Activated CD8-positive, alpha-beta memory T cell treated with anti-CD3 and anti-CD28 coated beads, Interleukin-2, amount 10 ng/mL, durations not matched to agents 7 days and 5 days (primary cell): Measurements from ENCODE around the gene C3orf18. TPM values are rescaled to one million over a fixed set of nuclear protein-coding genes. Genes with fewer than 3 reads are reported as not detected.

Experiments used
- ATAC-seq: fragments of 150-1000 bp; cut with Tn5 transposase; one replicate; pipeline ENCODE4 v1.10.0; 2021; ENCODE audit warnings: moderate library complexity
- CTCF ChIA-PET: fragments of 350-600 bp; sonication (Branson Sonifier 250); formaldehyde crosslinking; loops from one replicate; lab custom pipeline; 2021; ENCODE audit warnings: antibody characterized with exemption; lab: Charles Lee
- DNase-seq: peaks from one replicate; pipeline ENCODE4 v3.0.0-alpha.2; 2020
- H3K27ac Mint-ChIP-seq: one replicate; pipeline ENCODE4 v1.8.0; 2021; ENCODE audit warnings: mild to moderate bottlenecking, mixed read lengths
- H3K27me3 Mint-ChIP-seq: one replicate; pipeline ENCODE4 v1.8.0; 2021; ENCODE audit warnings: mixed read lengths
- H3K36me3 Mint-ChIP-seq: one replicate; pipeline ENCODE4 v1.8.0; 2021; ENCODE audit warnings: mild to moderate bottlenecking, mixed read lengths
- H3K4me1 Mint-ChIP-seq: one replicate; pipeline ENCODE4 v1.8.0; 2021; ENCODE audit warnings: mixed read lengths
- H3K4me3 Mint-ChIP-seq: one replicate; pipeline ENCODE4 v1.8.0; 2021; ENCODE audit warnings: mild to moderate bottlenecking, moderate library complexity, mixed read lengths
- H3K9me3 Mint-ChIP-seq: one replicate; pipeline ENCODE4 v1.8.0; 2022; ENCODE audit warnings: low read depth, mixed read lengths
- total RNA-seq, 2 experiments: library from RNA; stranded (reverse); gene quantifications; one replicate each; pipeline ENCODE4 v1.2.3, GENCODE V29; 2021

Gene C3orf18
- total RNA-seq, 2 experiments from 2014 or later = 15.6 to 17.8 TPM

- CTCF ChIA-PET = interaction anchor here (1.3 to 2.2 kb wide), 2 partner anchors 10 to 31 kb away, joined by 5 to 7 read pairs; no protein-coding TSS in a partner anchor
- Mint-ChIP-seq H3K27me3 (no peaks in the 10 kb centered on the region), H3K27ac (peak overlapping the region; percentile 31), H3K4me3 (no peak overlapping the region), H3K9me3 (no peaks in the 10 kb centered on the region), H3K36me3 (peaks cover 29% of the 10 kb centered on the region), H3K4me1 (peaks cover 61% of the 10 kb centered on the region)
- no peak for DNase-seq
- ATAC-seq = no peak
Measured at GRCh38 chr3:50584391-50584790, 16.8 kb upstream of the C3orf18 start.

DNA sequence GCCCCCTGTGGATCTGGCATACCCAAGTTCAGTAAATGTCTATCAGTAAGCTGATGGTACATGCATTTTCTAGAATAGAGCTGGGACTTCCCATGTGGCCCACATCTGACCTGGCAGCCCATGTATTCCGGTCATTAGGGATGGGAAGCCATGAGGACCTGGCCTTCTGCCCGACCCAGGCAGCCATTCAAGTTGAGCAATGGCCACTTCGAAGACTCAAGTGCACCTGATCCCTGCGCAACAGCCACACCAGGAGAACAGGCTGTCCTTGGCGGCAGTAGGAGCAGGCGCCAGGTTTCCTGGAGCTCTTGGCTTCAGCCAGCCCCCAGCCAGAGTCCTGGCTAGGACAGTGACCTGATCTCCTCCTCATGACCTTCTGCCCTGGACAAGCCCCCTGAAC lies 16.4 kb upstream of the C3orf18 start:
- H3K9me3 Mint-ChIP-seq = no peaks in the 10 kb centered on the region
- H3K4me1 Mint-ChIP-seq = peaks cover 59% of the 10 kb centered on the region
- no peaks in the 10 kb centered on the region for H3K27me3 Mint-ChIP-seq
- no peak for DNase-seq
- H3K4me3 Mint-ChIP-seq = no peak overlapping the region
- ATAC-seq = no peak
- peaks cover 32% of the 10 kb centered on the region for H3K36me3 Mint-ChIP-seq
- CTCF ChIA-PET = interaction anchor here (1.3 to 2.2 kb wide), 2 partner anchors 10 to 32 kb away, joined by 5 to 7 read pairs; no protein-coding TSS in a partner anchor
- peak overlapping the region; percentile 31 for H3K27ac Mint-ChIP-seq

- CTCF ChIA-PET = interaction anchor here (2.2 kb wide), 1 partner anchor 33 kb away, joined by 7 read pairs; no protein-coding TSS in a partner anchor
- ATAC-seq (no peak), DNase-seq (no peak)
- no peak overlapping the region for H3K27ac Mint-ChIP-seq
- no peak overlapping the region for H3K4me3 Mint-ChIP-seq
- no peaks in the 10 kb centered on the region for H3K27me3 Mint-ChIP-seq
- H3K36me3 Mint-ChIP-seq = peaks cover 41% of the 10 kb centered on the region
- H3K9me3 Mint-ChIP-seq = no peaks in the 10 kb centered on the region
- H3K4me1 Mint-ChIP-seq = peaks cover 50% of the 10 kb centered on the region
Measured at GRCh38 chr3:50582083-50582482, 14.5 kb upstream of the C3orf18 start.

- Mint-ChIP-seq H3K27ac (peak overlapping the region; percentile 14), H3K4me1 (peaks cover 48% of the 10 kb centered on the region), H3K4me3 (no peak overlapping the region), H3K9me3 (no peaks in the 10 kb centered on the region), H3K36me3 (peaks cover 45% of the 10 kb centered on the region), H3K27me3 (no peaks in the 10 kb centered on the region)
- no peak for DNase-seq
- CTCF ChIA-PET = interaction anchor here (1.0 to 1.2 kb wide), 3 partner anchors 8 to 35 kb away, joined by 4 to 7 read pairs (median 5); partner anchors contain the start of gene MAPKAPK3
- ATAC-seq = no peak
Measured at GRCh38 chr3:50581459-50581842, 13.9 kb upstream of the C3orf18 start.

DNA sequence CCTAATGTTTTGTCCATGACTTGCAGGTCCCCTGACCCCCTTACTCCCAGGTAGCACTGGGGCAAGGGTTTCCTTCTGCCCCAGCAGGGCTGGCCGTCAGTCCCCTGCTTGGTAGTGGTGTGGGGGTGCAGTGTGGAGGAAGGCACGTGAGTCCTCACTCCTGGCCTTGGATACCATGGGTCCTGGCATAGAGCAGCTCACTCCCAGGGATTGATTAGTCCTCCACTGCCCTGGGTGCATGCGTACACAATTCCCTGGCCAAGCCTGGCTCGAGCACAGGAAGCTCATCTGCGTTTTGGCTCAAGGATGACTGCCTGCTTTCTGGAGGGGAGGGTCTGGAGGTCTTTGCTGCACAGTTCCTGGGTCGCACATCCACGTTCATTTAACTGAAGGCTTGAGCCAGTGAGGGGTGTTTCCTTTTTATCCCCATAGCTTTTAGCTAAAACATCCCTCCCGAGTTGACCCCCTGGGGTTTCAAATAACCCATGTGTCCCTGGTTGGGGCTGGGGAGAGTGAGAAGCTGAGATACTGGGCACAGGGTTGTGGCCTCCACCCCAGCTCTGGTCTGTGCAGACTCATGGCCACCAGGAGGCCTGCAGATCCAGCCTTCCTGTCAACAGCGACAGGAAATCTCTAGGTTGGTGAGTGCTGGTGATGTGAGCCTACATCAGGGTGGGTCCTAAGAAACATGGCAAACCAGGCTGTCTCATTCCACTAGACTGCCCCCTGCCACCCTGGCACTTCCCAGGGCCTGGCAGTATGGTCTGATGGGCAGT lies 13.3 kb upstream of the C3orf18 start:
- no peaks in the 10 kb centered on the region for H3K27me3 Mint-ChIP-seq
- DNase-seq = no peak
- CTCF ChIA-PET = interaction anchor here (0.8 to 1.2 kb wide), 4 partner anchors 9 to 35 kb away, joined by 4 to 7 read pairs (median 4); partner anchors contain the start of gene MAPKAPK3
- H3K36me3 Mint-ChIP-seq = peaks cover 50% of the 10 kb centered on the region
- H3K4me1 Mint-ChIP-seq = peaks cover 50% of the 10 kb centered on the region
- H3K4me3 Mint-ChIP-seq = no peak overlapping the region
- H3K27ac Mint-ChIP-seq = peak overlapping the region; percentile 14
- ATAC-seq = peak; percentile 42
- H3K9me3 Mint-ChIP-seq = no peaks in the 10 kb centered on the region

DNA sequence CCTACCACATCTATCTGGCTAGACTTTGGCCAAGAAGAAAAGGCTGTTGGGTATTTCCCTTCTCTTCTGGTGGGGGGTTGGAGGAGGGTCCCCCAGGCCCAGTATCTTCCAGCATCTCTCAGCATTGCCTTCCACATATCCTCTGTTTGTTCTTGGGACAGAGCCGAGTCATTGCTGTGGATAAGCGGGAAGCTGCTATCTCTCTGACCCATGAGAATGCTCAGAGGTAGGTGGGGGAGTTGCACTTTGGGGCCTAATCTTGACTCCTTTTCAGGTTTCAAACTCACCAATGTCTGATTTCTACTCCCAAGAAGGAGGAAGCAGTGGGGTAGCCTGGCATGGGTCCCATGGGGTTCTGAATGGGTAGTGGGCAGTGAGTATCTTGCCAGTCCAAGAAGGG lies 9.8 kb upstream of the C3orf18 start:
- Mint-ChIP-seq H3K9me3 (no peaks in the 10 kb centered on the region), H3K27me3 (peaks cover 2% of the 10 kb centered on the region), H3K27ac (no peak overlapping the region), H3K4me1 (peaks cover 72% of the 10 kb centered on the region), H3K4me3 (no peak overlapping the region), H3K36me3 (peaks cover 49% of the 10 kb centered on the region)
- CTCF ChIA-PET = interaction anchor here (13.1 to 14.4 kb wide), 2 partner anchors 12 to 31 kb away, joined by 347 to 859 read pairs; partner anchors contain the start of genes CISH and MAPKAPK3
- DNase-seq (no peak), ATAC-seq (no peak)

DNA sequence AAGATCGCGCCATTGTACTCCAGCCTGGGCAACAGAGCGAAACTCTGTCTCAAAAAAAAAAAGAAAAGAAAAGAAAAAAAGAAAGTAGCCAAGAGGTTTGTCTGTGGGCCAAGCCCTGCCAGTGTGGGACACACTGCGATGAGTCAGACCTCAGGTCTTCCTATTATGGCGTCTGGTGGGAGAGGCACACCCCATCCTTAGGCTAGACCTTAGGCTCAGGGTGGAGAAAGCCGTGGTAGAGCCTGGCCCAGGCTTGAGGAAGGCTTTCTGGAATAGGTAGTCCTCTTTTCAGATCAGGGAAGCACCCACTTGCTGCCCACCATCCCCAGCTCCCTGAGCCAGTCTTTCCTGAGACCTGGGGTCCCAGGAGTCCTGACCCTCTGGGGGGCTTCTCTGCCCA lies 7.8 kb upstream of the C3orf18 start:
- no peak for DNase-seq
- no peak overlapping the region for H3K4me3 Mint-ChIP-seq
- no peak for ATAC-seq
- H3K27me3 Mint-ChIP-seq = peaks cover 2% of the 10 kb centered on the region
- CTCF ChIA-PET = interaction anchor here (13.1 to 14.4 kb wide), 2 partner anchors 14 to 33 kb away, joined by 347 to 859 read pairs; partner anchors contain the start of genes CISH and MAPKAPK3
- no peaks in the 10 kb centered on the region for H3K9me3 Mint-ChIP-seq
- H3K27ac Mint-ChIP-seq = peak overlapping the region; percentile 95
- H3K4me1 Mint-ChIP-seq = peaks cover 81% of the 10 kb centered on the region
- H3K36me3 Mint-ChIP-seq = peaks cover 50% of the 10 kb centered on the region

DNA sequence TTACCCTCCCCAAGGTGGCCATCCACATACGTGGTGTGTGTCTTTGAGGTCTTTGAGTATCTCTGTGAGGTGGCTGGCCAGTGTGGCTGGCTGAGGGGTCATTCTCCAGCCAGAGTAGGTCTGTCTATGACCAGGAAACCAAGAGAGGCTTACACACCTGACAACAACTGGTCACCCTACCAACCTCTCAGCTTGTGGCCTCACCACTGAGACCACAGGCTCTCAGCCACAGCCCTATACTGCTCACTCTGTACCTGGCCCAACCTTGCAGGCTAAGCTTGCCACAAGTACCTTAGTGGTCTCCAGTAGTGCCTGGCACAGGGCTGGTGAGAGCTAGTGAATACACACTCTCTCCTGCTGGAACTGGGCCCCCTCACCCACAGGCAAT lies 6.9 kb upstream of the C3orf18 start:
- Mint-ChIP-seq H3K4me3 (peak overlapping the region; percentile 89), H3K4me1 (peaks cover 77% of the 10 kb centered on the region), H3K27ac (peak overlapping the region; percentile 95), H3K9me3 (no peaks in the 10 kb centered on the region), H3K36me3 (peaks cover 50% of the 10 kb centered on the region), H3K27me3 (peaks cover 2% of the 10 kb centered on the region)
- DNase-seq = peak; percentile 85
- CTCF ChIA-PET = interaction anchor here (1.0 to 14.4 kb wide), 4 partner anchors 9 to 234 kb away, joined by 3 to 859 read pairs (median 176); partner anchors contain the start of genes CISH, MAPKAPK3 and RASSF1
- ATAC-seq = peak; percentile 5

GRCh38 chr3:50573566-50574443 lies 6.3 kb upstream of the C3orf18 start:
- ATAC-seq (peak; percentile 41), DNase-seq (peak; percentile 98)
- H3K27me3 Mint-ChIP-seq = peaks cover 2% of the 10 kb centered on the region
- peak overlapping the region; percentile 89 for H3K4me3 Mint-ChIP-seq
- no peaks in the 10 kb centered on the region for H3K9me3 Mint-ChIP-seq
- peaks cover 48% of the 10 kb centered on the region for H3K36me3 Mint-ChIP-seq
- CTCF ChIA-PET = interaction anchor here (1.0 to 14.4 kb wide), 10 partner anchors 10 to 237 kb away, joined by 3 to 859 read pairs (median 6); partner anchors contain the start of genes CISH, MAPKAPK3 and RASSF1
- H3K27ac Mint-ChIP-seq = peak overlapping the region; percentile 95
- peaks cover 76% of the 10 kb centered on the region for H3K4me1 Mint-ChIP-seq

DNA sequence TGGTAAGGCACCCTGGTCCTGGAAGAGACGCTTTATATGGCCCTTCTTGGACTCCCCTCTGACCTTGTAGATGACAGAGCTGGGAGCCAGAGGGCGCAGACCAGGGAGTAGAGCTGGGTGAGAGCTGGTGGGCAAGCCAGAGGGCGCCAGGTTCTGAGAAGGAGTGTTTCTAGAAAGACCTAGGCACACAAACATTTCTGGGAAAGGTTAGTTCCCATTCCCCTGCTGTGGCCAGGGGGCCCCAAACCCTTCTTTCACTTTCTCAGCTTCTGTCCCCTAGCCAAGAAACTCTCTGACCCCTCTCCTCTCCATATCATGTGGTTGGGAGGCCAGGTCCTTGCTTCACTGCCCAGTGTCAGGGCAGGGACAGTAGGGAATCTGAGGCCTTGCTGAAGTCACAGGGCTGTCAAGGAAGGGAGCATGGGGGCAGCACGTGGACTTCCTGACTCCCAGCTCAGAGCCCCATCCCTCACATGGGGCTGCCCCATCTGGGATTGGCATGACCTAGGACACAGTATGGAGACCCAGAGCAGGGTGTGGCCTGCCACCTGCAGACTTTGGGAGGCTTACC lies 5.3 kb upstream of the C3orf18 start:
- Mint-ChIP-seq H3K27me3 (peaks cover 2% of the 10 kb centered on the region), H3K9me3 (no peaks in the 10 kb centered on the region), H3K27ac (peak overlapping the region; percentile 95), H3K4me3 (peak overlapping the region; percentile 89), H3K36me3 (peaks cover 42% of the 10 kb centered on the region), H3K4me1 (peaks cover 75% of the 10 kb centered on the region)
- ATAC-seq = peak; percentile 4
- DNase-seq = peak; percentile 85
- CTCF ChIA-PET = interaction anchor here (1.0 to 14.4 kb wide), 13 partner anchors 8 to 817 kb away, joined by 3 to 859 read pairs (median 5); partner anchors contain the start of genes CISH, MAPKAPK3 and RASSF1

DNA sequence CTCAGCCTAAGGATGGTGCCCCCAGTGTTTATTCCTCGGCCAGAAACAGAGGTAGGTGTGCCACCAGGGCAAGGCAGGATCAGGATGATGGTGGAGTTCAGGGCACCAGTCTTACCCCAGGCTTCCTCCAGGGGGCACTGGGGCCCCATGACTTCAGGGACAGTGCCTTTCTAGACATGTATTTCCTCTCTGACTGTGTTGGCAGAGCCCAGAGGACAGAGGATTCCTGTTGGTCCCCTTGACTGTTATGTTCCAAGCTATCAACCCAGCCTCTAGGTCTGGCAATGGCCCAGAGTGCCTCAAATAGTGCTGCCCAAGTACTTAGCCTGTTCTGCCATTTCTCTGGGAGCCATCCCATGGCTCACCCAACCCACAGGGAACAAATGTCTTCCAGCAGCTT lies 4.6 kb upstream of the C3orf18 start:
- peaks cover 72% of the 10 kb centered on the region for H3K4me1 Mint-ChIP-seq
- no peaks in the 10 kb centered on the region for H3K9me3 Mint-ChIP-seq
- CTCF ChIA-PET = interaction anchor here (1.0 to 14.4 kb wide), 12 partner anchors 9 to 818 kb away, joined by 3 to 859 read pairs (median 6); partner anchors contain the start of genes CISH, MAPKAPK3 and RASSF1
- H3K36me3 Mint-ChIP-seq = peaks cover 34% of the 10 kb centered on the region
- peak overlapping the region; percentile 95 for H3K27ac Mint-ChIP-seq
- DNase-seq = peak; percentile 90
- peak; percentile 14 for ATAC-seq
- peaks cover 2% of the 10 kb centered on the region for H3K27me3 Mint-ChIP-seq
- H3K4me3 Mint-ChIP-seq = peak overlapping the region; percentile 89

GRCh38 chr3:50571486-50571885 lies 3.9 kb upstream of the C3orf18 start:
- ATAC-seq = no peak
- Mint-ChIP-seq H3K27ac (peak overlapping the region; percentile 95), H3K27me3 (peaks cover 2% of the 10 kb centered on the region), H3K9me3 (no peaks in the 10 kb centered on the region), H3K36me3 (peaks cover 30% of the 10 kb centered on the region), H3K4me1 (peaks cover 73% of the 10 kb centered on the region), H3K4me3 (peak overlapping the region; percentile 89)
- CTCF ChIA-PET = interaction anchor here (0.9 to 14.4 kb wide), 7 partner anchors 12 to 863 kb away, joined by 3 to 859 read pairs (median 14); partner anchors contain the start of genes CISH, MAPKAPK3 and RASSF1
- no peak for DNase-seq
